H1 (cell line): Measurements from ENCODE around the gene AGPS. TPM values are rescaled to one million over a fixed set of nuclear protein-coding genes. Genes with fewer than 3 reads are reported as not detected.
A peak's percentile ranks its signal among the peaks of the same experiment; 100 is the strongest.

ENCODE experiments used
- CTCF ChIA-PET: fragments of 300-600 bp; sonication (Branson Sonifier 250); formaldehyde crosslinking; loops from one replicate; lab custom pipeline; 2021; ENCODE audit not compliant: partially characterized antibody; lab: Charles Lee
- POLR2A ChIA-PET: fragments of 300-600 bp; sonication (Branson Sonifier 250); formaldehyde crosslinking; loops from one replicate; lab custom pipeline; 2021; ENCODE audit warnings: inconsistent platforms; ENCODE audit not compliant: partially characterized antibody; lab: Charles Lee
- DNase-seq, 2 experiments: peaks; one replicate each; pipeline versions ENCODE4 v3.0.0 to v3.0.0-alpha.2; 2010 to 2022; ENCODE audit warnings: low spot score in 2 of 2, low read depth in 1 of 2, mixed read lengths in 1 of 2
- FAIRE-seq: peaks from 2 replicates; lab custom pipeline; 2011; peaks lifted over from hg19 to GRCh38; lab: Jason Lieb, UNC
- H2AFZ ChIP-seq: 2 replicates; pipeline ENCODE4 v1.8.1; 2012; ENCODE audit warnings: low read length, inconsistent platforms
- H2AK5ac ChIP-seq: 2 replicates; pipeline ENCODE4 v1.6.1; 2013; ENCODE audit warnings: low read depth, low read length
- H2BK120ac ChIP-seq: replicated peaks from 2 replicates; pipeline ENCODE3; 2013; ENCODE audit warnings: low read depth, low read length, inconsistent platforms
- H2BK12ac ChIP-seq: 2 replicates; pipeline ENCODE4 v1.6.1; 2013; ENCODE audit warnings: low read depth, low read length
- H2BK15ac ChIP-seq: 2 replicates; pipeline ENCODE4 v1.6.1; 2013; ENCODE audit warnings: low read length
- H2BK20ac ChIP-seq: 2 replicates; pipeline ENCODE4 v1.6.1; 2013; ENCODE audit warnings: low read length
- H2BK5ac ChIP-seq: 2 replicates; pipeline ENCODE4 v1.6.1; 2013; ENCODE audit warnings: low read depth, low read length
- H3K14ac ChIP-seq: 2 replicates; pipeline ENCODE4 v1.6.1; 2013; ENCODE audit warnings: inconsistent platforms; ENCODE audit not compliant: insufficient read length
- H3K18ac ChIP-seq: 2 replicates; pipeline ENCODE4 v1.6.1; 2013; ENCODE audit warnings: low read length; ENCODE audit errors: extremely low read depth
- H3K23ac ChIP-seq: 2 replicates; pipeline ENCODE4 v1.6.1; 2013; ENCODE audit warnings: inconsistent platforms; ENCODE audit not compliant: insufficient read length
- H3K23me2 ChIP-seq: 2 replicates; pipeline ENCODE4 v1.6.1; 2013; ENCODE audit warnings: low read depth, low read length
- H3K27ac ChIP-seq: 2 replicates; pipeline ENCODE4 v1.6.1; 2011; ENCODE audit warnings: low read depth, low read length, inconsistent platforms
- H3K27me3 ChIP-seq, 4 experiments: replicated peaks in 1 of 4; 1 replicate in 1 of 4; 2 replicates in 3 of 4; pipeline versions ENCODE4 v1.6.1 to v1.8.1; 2011 to 2013; ENCODE audit warnings: low read length in 3 of 4, mild to moderate bottlenecking in 3 of 4, inconsistent platforms in 2 of 4, mixed read lengths in 2 of 4, moderate library complexity in 1 of 4; ENCODE audit not compliant: control insufficient read depth in 3 of 4, insufficient read depth in 3 of 4; ENCODE audit errors: extremely low read depth in 1 of 4
- H3K36me3 ChIP-seq, 4 experiments: 2 replicates each; pipeline versions ENCODE4 v1.6.1 to v1.8.1; 2011 to 2013; ENCODE audit warnings: mild to moderate bottlenecking in 4 of 4, low read length in 3 of 4, moderate library complexity in 2 of 4, control low read depth in 1 of 4, inconsistent platforms in 1 of 4; ENCODE audit not compliant: insufficient read depth in 4 of 4, control insufficient read depth in 2 of 4
- H3K4ac ChIP-seq: replicated peaks from 2 replicates; pipeline ENCODE3; 2013; ENCODE audit warnings: low read length, low read depth, mixed read lengths, inconsistent platforms; ENCODE audit not compliant: insufficient read length
- H3K4me1 ChIP-seq, 4 experiments: replicated peaks in 1 of 4; 1 replicate in 1 of 4; 2 replicates in 3 of 4; pipeline versions ENCODE4 v1.6.1 to v1.8.1; 2011 to 2013; ENCODE audit warnings: low read length in 3 of 4, inconsistent platforms in 2 of 4, mixed read lengths in 1 of 4; ENCODE audit not compliant: insufficient read depth in 4 of 4, control insufficient read depth in 3 of 4
- H3K4me2 ChIP-seq, 2 experiments: 2 replicates each; pipeline versions ENCODE4 v1.6.1 to v1.8.1; 2011 to 2013; ENCODE audit warnings: low read depth in 2 of 2, low read length in 2 of 2, control low read depth in 1 of 2, inconsistent platforms in 1 of 2, mild to moderate bottlenecking in 1 of 2; ENCODE audit not compliant: insufficient read depth in 1 of 2
- H3K4me3 ChIP-seq, 4 experiments: fragments of 200-600, 300-600 bp in 1 of 4; sonication (generic), shearing (Covaris generic), sonication (Bioruptor Twin) in 1 of 4; 2 replicates each; pipeline versions ENCODE4 v1.5.1 to v1.8.1; 2011 to 2016; ENCODE audit warnings: low read length in 4 of 4, low read depth in 3 of 4, control low read depth in 2 of 4, inconsistent platforms in 2 of 4, mild to moderate bottlenecking in 2 of 4, mixed read lengths in 1 of 4, moderate library complexity in 1 of 4; ENCODE audit not compliant: insufficient read depth in 2 of 4; ENCODE audit errors: extremely low read depth in 1 of 4
- H3K56ac ChIP-seq: replicated peaks from 2 replicates; pipeline ENCODE3; 2013; ENCODE audit warnings: low read depth, mild to moderate bottlenecking, mixed read lengths, low read length, inconsistent platforms; ENCODE audit not compliant: insufficient read length
- H3K79me1 ChIP-seq: 2 replicates; pipeline ENCODE4 v1.6.1; 2013; ENCODE audit warnings: low read depth, low read length, control low read depth
- H3K79me2 ChIP-seq, 2 experiments: 2 replicates each; pipeline versions ENCODE4 v1.6.1 to v1.8.1; 2012 to 2013; ENCODE audit warnings: low read length in 2 of 2, mild to moderate bottlenecking in 2 of 2, inconsistent platforms in 1 of 2; ENCODE audit not compliant: insufficient read depth in 2 of 2, control insufficient read depth in 1 of 2
- H3K9ac ChIP-seq, 4 experiments: replicated peaks in 1 of 4; 1 replicate in 1 of 4; 2 replicates in 3 of 4; pipeline versions ENCODE4 v1.6.1 to v1.8.1; 2011 to 2013; ENCODE audit warnings: low read depth in 3 of 4, low read length in 3 of 4, control low read depth in 2 of 4, mild to moderate bottlenecking in 2 of 4, moderate library complexity in 2 of 4, inconsistent platforms in 1 of 4; ENCODE audit errors: extremely low read depth in 1 of 4
- H3K9me3 ChIP-seq, 2 experiments: 2 replicates each; pipeline versions ENCODE4 v1.6.1 to v1.8.1; 2012 to 2013; ENCODE audit warnings: mild to moderate bottlenecking in 2 of 2, moderate library complexity in 2 of 2, control low read depth in 1 of 2, inconsistent platforms in 1 of 2, low read depth in 1 of 2, low read length in 1 of 2, mixed read lengths in 1 of 2; ENCODE audit not compliant: insufficient read depth in 2 of 2
- H4K20me1 ChIP-seq, 2 experiments: replicated peaks in 1 of 2; 2 replicates each; pipeline versions ENCODE3 to v1.8.1; 2011 to 2013; ENCODE audit warnings: inconsistent platforms in 2 of 2, low read length in 2 of 2, mild to moderate bottlenecking in 1 of 2; ENCODE audit not compliant: insufficient read depth in 2 of 2, control insufficient read depth in 1 of 2
- H4K5ac ChIP-seq: 2 replicates; pipeline ENCODE4 v1.6.1; 2013; ENCODE audit warnings: low read length, low read depth, mixed read lengths, inconsistent platforms; ENCODE audit not compliant: insufficient read length
- H4K8ac ChIP-seq: 2 replicates; pipeline ENCODE4 v1.8.0; 2013; ENCODE audit warnings: mild to moderate bottlenecking, moderate library complexity, low read length, inconsistent platforms; ENCODE audit not compliant: insufficient read depth; ENCODE audit errors: extremely low read depth
- H4K91ac ChIP-seq: replicated peaks from 2 replicates; pipeline ENCODE3; 2013; ENCODE audit warnings: low read length, mixed read lengths, inconsistent platforms; ENCODE audit not compliant: insufficient read length
- ATF3 ChIP-seq: IDR thresholded peaks from 2 replicates; pipeline ENCODE4 v1.6.1; 2011; ENCODE audit warnings: low read depth, mild to moderate bottlenecking, low read length; ENCODE audit not compliant: insufficient read depth
- CBX5 ChIP-seq: fragments of 300-800, 300-1000 bp; sonication (generic); IDR thresholded peaks from 2 replicates; pipeline ENCODE4 v1.7.1; 2016; ENCODE audit warnings: antibody characterized with exemption, low read length, low read depth
- CHD1 ChIP-seq: IDR thresholded peaks from 2 replicates; pipeline ENCODE4 v1.6.1; 2012; ENCODE audit warnings: low read depth, low read length, improper control_type of control experiment
- FOSL1 ChIP-seq: IDR thresholded peaks from 2 replicates; pipeline ENCODE4 v1.6.1; 2011; ENCODE audit warnings: mild to moderate bottlenecking, low read depth, low read length, moderate library complexity; ENCODE audit not compliant: insufficient read depth
- HDAC2 ChIP-seq, 2 experiments: fragments of 300-600 bp in 1 of 2; sonication (generic) in 1 of 2; IDR thresholded peaks; 2 replicates each; pipeline ENCODE4 v1.6.1; 2011 to 2012; ENCODE audit warnings: low read depth in 2 of 2, low read length in 2 of 2, mild to moderate bottlenecking in 2 of 2, moderate library complexity in 2 of 2, borderline replicate concordance in 1 of 2, inconsistent platforms in 1 of 2
- MAFK ChIP-seq: IDR thresholded peaks from 2 replicates; pipeline ENCODE4 v1.6.1; 2012; ENCODE audit warnings: low read depth, mild to moderate bottlenecking, improper control_type of control experiment, low read length
- NRF1 ChIP-seq: IDR thresholded peaks from 2 replicates; pipeline ENCODE4 v1.6.1; 2011; ENCODE audit warnings: mild to moderate bottlenecking, low read depth, low read length, improper control_type of control experiment
- RAD21 ChIP-seq, 2 experiments: IDR thresholded peaks in 1 of 2; conservative IDR thresholded peaks in 1 of 2; 2 replicates each; pipeline ENCODE4 v1.6.1; 2011; ENCODE audit warnings: low read depth in 2 of 2, low read length in 2 of 2, improper control_type of control experiment in 1 of 2, inconsistent platforms in 1 of 2, mild to moderate bottlenecking in 1 of 2, moderate library complexity in 1 of 2
- RXRA ChIP-seq: IDR thresholded peaks from 2 replicates; pipeline ENCODE4 v1.6.1; 2011; ENCODE audit warnings: low read depth, mild to moderate bottlenecking, low read length, moderate library complexity; ENCODE audit not compliant: insufficient read depth
- SP1 ChIP-seq: IDR thresholded peaks from 2 replicates; pipeline ENCODE4 v1.6.1; 2011; ENCODE audit warnings: low read depth, low read length
- TEAD4 ChIP-seq: IDR thresholded peaks from 2 replicates; pipeline ENCODE4 v1.6.1; 2012; ENCODE audit warnings: low read depth, low read length, inconsistent platforms, mixed read lengths
- YY1 ChIP-seq: IDR thresholded peaks from 2 replicates; pipeline ENCODE4 v1.6.1; 2011; ENCODE audit warnings: low read depth, mild to moderate bottlenecking, low read length
- WGBS, 2 experiments: shearing (Covaris generic) in 1 of 2; methylation state at CpG; one replicate each; pipeline versions ENCODE4 v1.1.6 to v1.1.7; 2013 to 2015; ENCODE audit warnings: low lambda C conversion rate in 2 of 2, mixed read lengths in 2 of 2, inconsistent platforms in 1 of 2, low coverage in 1 of 2, missing lambda C conversion rate in 1 of 2; ENCODE audit not compliant: insufficient replicate concordance in 2 of 2, insufficient coverage in 1 of 2, insufficient read length in 1 of 2; ENCODE audit errors: extremely low coverage in 1 of 2, missing lambda C conversion rate in 1 of 2; 5-methylcytosine and 5-hydroxymethylcytosine counted together
- polyA plus RNA-seq, 7 experiments: library from polyadenylated mRNA; depleted of rRNA in 3 of 7; stranded (reverse) in 5 of 7; unstranded in 2 of 7; fragments of >200 nt in 5 of 7; fragments of 200-250 nt in 2 of 7; gene quantifications; 1 replicate in 5 of 7; 2 replicates in 1 of 7; 4 replicates in 1 of 7; pipeline versions ENCODE4 v1.2.1 to v1.2.3, GENCODE V29; 2011 to 2013; ENCODE audit warnings: missing spikeins in 2 of 7, mixed read lengths in 2 of 7
- total RNA-seq: library from RNA; stranded (reverse); fragmentation: NEBNext Ultra II Directional; extraction: Animal tissue kit (Norgen Biotek cat#: 25700); gene quantifications from 2 replicates; pipeline ENCODE4 v1.2.1, GENCODE V29; 2021

The AGPS gene
- total and polyA plus RNA-seq, 2 of the 8 experiments (the other 6 are each of a cell fraction or from before 2014, with no cell fraction given): 7.3 to 57.8 TPM

- 0 out of 2 replicates have a peak overlapping the region, but pooled peaks have one; percentile 54 for H2BK15ac ChIP-seq
- H3K79me2 ChIP-seq: no peaks in the 10 kb centered on the region
- H3K23ac ChIP-seq: no peak overlapping the region
- peak overlapping the region; percentile 24; the same call in 1 of the 2 replicates for H2BK5ac ChIP-seq
- no peak overlapping the region for H3K4ac ChIP-seq
- H2BK20ac ChIP-seq: no peak overlapping the region
- no peak overlapping the region for H4K91ac ChIP-seq
- H3K4me3 ChIP-seq: peak overlapping the region; percentile 81 to 98 (median 96)
- 0 out of 2 replicates have a peak overlapping the region, but pooled peaks have one; percentile 60 for H2BK12ac ChIP-seq
- no peak overlapping the region for H3K14ac ChIP-seq
- POLR2A ChIA-PET: interaction anchor here (1.0 to 1.3 kb wide), 3 partner anchors 9 to 33 kb away, joined by 3 to 4 read pairs (median 3); no protein-coding TSS in a partner anchor
- no peak overlapping the region for H3K56ac ChIP-seq
- 68% methylated on average over 13 of the region's 13 CpGs; no CpG with 5 or more reads in 1 of the 2 experiments for WGBS, 2 experiments
- no peaks in the 10 kb centered on the region for H3K27me3 ChIP-seq
- CTCF ChIA-PET: interaction anchor here (0.6 to 1.5 kb wide), 4 partner anchors 14 to 394 kb away, joined by 3 to 4 read pairs (median 3); no protein-coding TSS in a partner anchor
- peak overlapping the region; percentile 84; the same call in 1 of the 2 replicates for H2AK5ac ChIP-seq
- H3K79me1 ChIP-seq: no peaks in the 10 kb centered on the region
- peak overlapping the region; percentile 74 to 82 for H3K4me2 ChIP-seq
- no peak overlapping the region for H3K18ac ChIP-seq
- DNase-seq (no peak), FAIRE-seq (no peak)
- H3K23me2 ChIP-seq: peaks cover 7% of the 10 kb centered on the region; the same call in 1 of the 2 replicates
- peak overlapping the region; percentile 99 for H3K27ac ChIP-seq
- H3K9ac ChIP-seq: peak overlapping the region in 3 of 4 experiments; percentile 68 to 99 (median 98); a peak in 5 of 7 replicates
- H4K8ac ChIP-seq: peak overlapping the region; percentile 57
- 0 out of 7 replicates have a peak, but pooled peaks cover 0 to 3% (median 0%) of the 10 kb centered on the region in 4 experiments for H3K4me1 ChIP-seq
- H4K5ac ChIP-seq: no peak overlapping the region
- no peaks in the 10 kb centered on the region for H3K36me3 ChIP-seq
- 0 out of 2 replicates have a peak overlapping the region, but pooled peaks have one; percentile 56 for H2AFZ ChIP-seq
- no peaks in the 10 kb centered on the region for H3K9me3 ChIP-seq
- H4K20me1 ChIP-seq: no peaks in the 10 kb centered on the region
- H2BK120ac ChIP-seq: no peak overlapping the region
- TF ChIP-seq CBX5 (no peak), RAD21 (IDR thresholded peaks at IDR 0.05 in 1 of 2, conservative IDR thresholded peaks at IDR 0.05 in 1 of 2; ENCODE audit: low read depth in 2 of 2, low read length in 2 of 2) (no peak), SP1 (no peak), RXRA (no peak), CHD1 (no peak), MAFK (no peak), HDAC2 (IDR thresholded peaks at IDR 0.05; ENCODE audit: borderline replicate concordance in 1 of 2, low read depth in 2 of 2, low read length in 2 of 2) (no peak), NRF1 (no peak), YY1 (no peak), FOSL1 (no peak), TEAD4 (no peak), ATF3 (no peak)
Observed at GRCh38 chr2:177551989-177552421, 159.4 kb downstream of the AGPS start.
